ENCODE measurements around the gene TERT. TPM values are rescaled to one million over a fixed set of nuclear protein-coding genes. Genes with fewer than 3 reads are reported as not detected.

TERT gene
- total RNA-seq, 5 donors from 2014 or later (not counting 1 experiment from before 2014, with no cell fraction given) = 0.09 to 0.70 (median 0.28) TPM

DNA sequence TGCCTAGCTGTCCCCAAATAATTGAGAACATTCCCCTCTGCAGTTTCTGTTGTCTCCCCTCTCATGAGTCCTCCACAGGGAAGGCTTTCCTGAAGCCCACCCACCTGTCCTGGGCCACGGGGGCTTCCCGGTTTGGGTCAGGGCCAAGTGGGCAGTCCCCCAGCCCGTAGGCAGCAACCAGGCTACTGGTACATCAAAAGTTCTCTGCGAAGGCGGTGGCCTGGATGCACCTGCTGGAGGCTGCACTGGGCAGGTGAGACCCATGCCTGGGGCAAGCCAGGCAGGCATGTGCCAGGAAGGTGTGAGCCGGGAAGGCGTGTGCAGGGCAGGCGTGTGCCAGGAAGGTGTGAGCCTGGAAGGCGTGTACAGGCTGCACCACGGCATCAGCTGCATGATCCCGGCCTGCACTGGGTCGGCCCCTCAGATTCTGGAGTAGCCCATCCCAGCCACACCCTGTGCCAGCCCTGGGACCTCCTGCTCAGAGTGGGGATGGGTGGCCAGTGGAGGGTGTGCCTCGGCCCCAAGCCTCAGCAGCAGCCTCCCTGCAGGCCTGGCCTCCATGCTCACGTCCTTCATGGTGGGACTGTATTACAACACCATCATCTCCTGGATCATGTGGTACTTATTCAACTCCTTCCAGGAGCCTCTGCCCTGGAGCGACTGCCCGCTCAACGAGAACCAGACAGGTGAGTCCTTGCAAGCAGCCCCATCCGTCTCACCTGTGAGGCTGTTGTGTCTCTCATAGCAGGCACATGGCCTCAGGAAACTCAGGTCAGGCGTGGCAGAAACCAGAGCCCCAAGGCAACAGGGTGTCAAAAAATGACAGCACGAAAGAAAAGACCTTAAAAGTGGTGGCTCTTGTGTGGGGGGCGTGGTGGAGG is 84.7 kb downstream of the TERT start:
- WGBS (ENCODE audit: insufficient coverage) = 78% methylated on average over 18 of the region's 21 CpGs
- peaks cover 0 to 4% of the 10 kb centered on the region in 2 donors for H3K27me3 Mint-ChIP-seq
- no peaks in the 10 kb centered on the region for H3K4me1 Mint-ChIP-seq
- Histone ChIP-seq H3K27ac (ENCODE audit: low read length) (no peak overlapping the region), H3K4me1 (ENCODE audit: control insufficient read depth in 1 of 2, extremely low read depth in 1 of 2, insufficient read depth in 2 of 2, low read length in 2 of 2) (no peaks in the 10 kb centered on the region), H3K36me3 (ENCODE audit: control insufficient read depth in 2 of 2, extremely low read depth in 1 of 2, insufficient read depth in 1 of 2, low read length in 1 of 2) (no peaks in the 10 kb centered on the region), H3K27me3 (replicated peaks in 1 of 2; ENCODE audit: control insufficient read depth in 2 of 2, extremely low read depth in 1 of 2, insufficient read depth in 2 of 2, low read length in 1 of 2) (peaks cover 0 to 18% of the 10 kb centered on the region in 2 experiments), H3K4me3 (ENCODE audit: control insufficient read depth in 1 of 2, extremely low read depth in 1 of 2, low read length in 1 of 2) (no peak overlapping the region), H3K9me3 (no peaks in the 10 kb centered on the region)
- H3K36me3 Mint-ChIP-seq = no peaks in the 10 kb centered on the region
- no peak overlapping the region for H3K4me3 Mint-ChIP-seq
- H3K9me3 Mint-ChIP-seq = no peaks in the 10 kb centered on the region
- POLR2A ChIA-PET = no interaction called here
- ATAC-seq (replicated peaks in 1 of 4) = no peak
- DNase-seq = no peak
- CTCF ChIA-PET = no interaction called here
- no peak overlapping the region for H3K27ac Mint-ChIP-seq

- Mint-ChIP-seq H3K27me3 (peaks cover 0 to 4% of the 10 kb centered on the region in 2 donors), H3K9me3 (no peaks in the 10 kb centered on the region), H3K4me3 (no peak overlapping the region), H3K36me3 (no peaks in the 10 kb centered on the region), H3K27ac (no peak overlapping the region), H3K4me1 (no peaks in the 10 kb centered on the region)
- ATAC-seq (replicated peaks in 1 of 4) (no peak), DNase-seq (no peak)
- 75% methylated on average over 1 of the region's 2 CpGs for WGBS (ENCODE audit: insufficient coverage)
- Histone ChIP-seq H3K9me3 (no peaks in the 10 kb centered on the region), H3K36me3 (ENCODE audit: control insufficient read depth in 2 of 2, extremely low read depth in 1 of 2, insufficient read depth in 1 of 2, low read length in 1 of 2) (no peaks in the 10 kb centered on the region), H3K4me1 (ENCODE audit: control insufficient read depth in 1 of 2, extremely low read depth in 1 of 2, insufficient read depth in 2 of 2, low read length in 2 of 2) (no peaks in the 10 kb centered on the region), H3K27ac (ENCODE audit: low read length) (no peak overlapping the region), H3K27me3 (replicated peaks in 1 of 2; ENCODE audit: control insufficient read depth in 2 of 2, extremely low read depth in 1 of 2, insufficient read depth in 2 of 2, low read length in 1 of 2) (peaks cover 0 to 22% of the 10 kb centered on the region in 2 experiments), H3K4me3 (ENCODE audit: control insufficient read depth in 1 of 2, extremely low read depth in 1 of 2, low read length in 1 of 2) (no peak overlapping the region)
- ChIA-PET CTCF (no interaction called here), POLR2A (no interaction called here)
Observed at GRCh38 chr5:1209489-1209852, 85.4 kb downstream of the TERT start.

DNA sequence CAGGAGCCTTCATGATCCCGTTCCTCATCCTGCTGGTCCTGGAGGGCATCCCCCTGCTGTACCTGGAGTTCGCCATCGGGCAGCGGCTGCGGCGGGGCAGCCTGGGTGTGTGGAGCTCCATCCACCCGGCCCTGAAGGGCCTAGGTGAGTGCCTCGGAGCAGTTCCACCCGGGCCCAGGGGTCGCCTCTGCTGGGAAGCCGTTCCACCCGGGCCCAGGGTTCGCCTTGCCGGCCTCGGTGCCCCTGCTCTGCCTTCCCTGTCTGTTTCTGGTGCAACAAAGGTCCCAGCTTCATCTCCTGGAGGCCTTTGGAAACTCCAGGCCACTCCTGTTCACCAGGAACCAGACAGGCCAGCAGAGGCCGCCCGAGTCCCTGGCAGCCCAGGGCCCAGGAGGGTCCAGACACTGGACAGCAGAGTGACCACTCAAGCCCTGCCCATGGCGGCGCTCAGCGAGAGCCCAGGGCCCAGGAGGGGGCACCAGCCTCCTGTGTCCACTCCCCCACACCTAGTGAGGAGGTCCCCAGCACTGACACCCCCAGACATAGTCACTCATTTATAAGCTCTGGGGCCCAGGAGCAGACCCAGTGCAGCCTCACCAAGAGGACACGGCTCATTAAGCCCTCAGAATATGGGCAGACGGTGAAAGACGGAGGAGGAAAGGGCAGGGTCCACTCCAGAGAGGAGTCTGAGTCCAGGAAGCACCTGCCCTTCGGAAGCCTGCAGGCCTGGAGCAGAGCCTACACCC is 86.0 kb downstream of the TERT start:
- CTCF ChIA-PET = no interaction called here

GRCh38 chr5:1208221-1208742 is 86.6 kb downstream of the TERT start:
- no peaks in the 10 kb centered on the region for H3K36me3 Mint-ChIP-seq
- peaks cover 0 to 22% of the 10 kb centered on the region in 2 experiments for H3K27me3 ChIP-seq (replicated peaks in 1 of 2; ENCODE audit: control insufficient read depth in 2 of 2, extremely low read depth in 1 of 2, insufficient read depth in 2 of 2, low read length in 1 of 2)
- ATAC-seq (replicated peaks in 1 of 4) = no peak

More for the DNA sequence above, 86.0 kb downstream of the TERT start:
- Mint-ChIP-seq H3K27ac (no peak overlapping the region), H3K4me1 (no peaks in the 10 kb centered on the region), H3K4me3 (no peak overlapping the region), H3K27me3 (peaks cover 0 to 4% of the 10 kb centered on the region in 2 donors), H3K36me3 (no peaks in the 10 kb centered on the region), H3K9me3 (no peaks in the 10 kb centered on the region)
- Histone ChIP-seq H3K4me1 (ENCODE audit: control insufficient read depth in 1 of 2, extremely low read depth in 1 of 2, insufficient read depth in 2 of 2, low read length in 2 of 2) (no peaks in the 10 kb centered on the region), H3K36me3 (ENCODE audit: control insufficient read depth in 2 of 2, extremely low read depth in 1 of 2, insufficient read depth in 1 of 2, low read length in 1 of 2) (no peaks in the 10 kb centered on the region), H3K27ac (ENCODE audit: low read length) (no peak overlapping the region), H3K9me3 (no peaks in the 10 kb centered on the region), H3K27me3 (replicated peaks in 1 of 2; ENCODE audit: control insufficient read depth in 2 of 2, extremely low read depth in 1 of 2, insufficient read depth in 2 of 2, low read length in 1 of 2) (peaks cover 0 to 22% of the 10 kb centered on the region in 2 experiments), H3K4me3 (ENCODE audit: control insufficient read depth in 1 of 2, extremely low read depth in 1 of 2, low read length in 1 of 2) (no peak overlapping the region)
- POLR2A ChIA-PET = no interaction called here
- no peak for DNase-seq
- 89% methylated on average over 21 of the region's 24 CpGs for WGBS (ENCODE audit: insufficient coverage)
- peak in 1 of 4 experiments; percentile 29 for ATAC-seq (replicated peaks in 1 of 4)

GRCh38 chr5:1207555-1207954 is 87.3 kb downstream of the TERT start:
- CTCF ChIA-PET = interaction anchor here in 1 of 2 donors (0.6 kb wide), 1 partner anchor 71 kb away, joined by 3 read pairs; no protein-coding TSS in a partner anchor
- no peak for ATAC-seq (replicated peaks in 1 of 4)
- H3K4me1 Mint-ChIP-seq = no peaks in the 10 kb centered on the region

More at GRCh38 chr5:1208221-1208742, 86.6 kb downstream of the TERT start:
- WGBS (ENCODE audit: insufficient coverage) = 84% methylated on average over 13 of the region's 17 CpGs
- H3K4me3 ChIP-seq (ENCODE audit: control insufficient read depth in 1 of 2, extremely low read depth in 1 of 2, low read length in 1 of 2) = no peak overlapping the region
- CTCF ChIA-PET = interaction anchor here in 1 of 2 donors (0.6 kb wide), 1 partner anchor 72 kb away, joined by 3 read pairs; no protein-coding TSS in a partner anchor
- H3K27ac ChIP-seq (ENCODE audit: low read length) = no peak overlapping the region
- Mint-ChIP-seq H3K4me1 (no peaks in the 10 kb centered on the region), H3K27ac (no peak overlapping the region), H3K27me3 (peaks cover 0 to 4% of the 10 kb centered on the region in 2 donors), H3K4me3 (no peak overlapping the region), H3K9me3 (no peaks in the 10 kb centered on the region)
- DNase-seq = no peak
- H3K36me3 ChIP-seq (ENCODE audit: control insufficient read depth in 2 of 2, extremely low read depth in 1 of 2, insufficient read depth in 1 of 2, low read length in 1 of 2) = no peaks in the 10 kb centered on the region
- no peaks in the 10 kb centered on the region for H3K4me1 ChIP-seq (ENCODE audit: control insufficient read depth in 1 of 2, extremely low read depth in 1 of 2, insufficient read depth in 2 of 2, low read length in 2 of 2)
- POLR2A ChIA-PET = interaction anchor here in 1 of 2 donors (0.6 kb wide), 1 partner anchor 682 kb away, joined by 3 read pairs; no protein-coding TSS in a partner anchor
- H3K9me3 ChIP-seq = no peaks in the 10 kb centered on the region

More at GRCh38 chr5:1207555-1207954, 87.3 kb downstream of the TERT start:
- Mint-ChIP-seq H3K4me3 (no peak overlapping the region), H3K9me3 (no peaks in the 10 kb centered on the region), H3K27me3 (peaks cover 0 to 4% of the 10 kb centered on the region in 2 donors), H3K36me3 (no peaks in the 10 kb centered on the region), H3K27ac (no peak overlapping the region)
- DNase-seq = no peak
- Histone ChIP-seq H3K27ac (ENCODE audit: low read length) (no peak overlapping the region), H3K4me1 (ENCODE audit: control insufficient read depth in 1 of 2, extremely low read depth in 1 of 2, insufficient read depth in 2 of 2, low read length in 2 of 2) (no peaks in the 10 kb centered on the region), H3K27me3 (replicated peaks in 1 of 2; ENCODE audit: control insufficient read depth in 2 of 2, extremely low read depth in 1 of 2, insufficient read depth in 2 of 2, low read length in 1 of 2) (peaks cover 0 to 23% of the 10 kb centered on the region in 2 experiments), H3K9me3 (no peaks in the 10 kb centered on the region), H3K36me3 (ENCODE audit: control insufficient read depth in 2 of 2, extremely low read depth in 1 of 2, insufficient read depth in 1 of 2, low read length in 1 of 2) (no peaks in the 10 kb centered on the region), H3K4me3 (ENCODE audit: control insufficient read depth in 1 of 2, extremely low read depth in 1 of 2, low read length in 1 of 2) (no peak overlapping the region)
- POLR2A ChIA-PET = interaction anchor here in 1 of 2 donors (0.6 kb wide), 1 partner anchor 681 kb away, joined by 3 read pairs; no protein-coding TSS in a partner anchor
- 89% methylated on average over 6 of the region's 6 CpGs for WGBS (ENCODE audit: insufficient coverage)
